ENCODE data around the gene ARSI.

- TF ChIP-seq POLR2AphosphoS5 (IDR thresholded peaks at IDR 0.05; ENCODE audit: low read depth, low read length): no peak
- TF ChIP-seq CTCF (IDR thresholded peaks at IDR 0.05): no peak
- no peak for TF ChIP-seq NFIC (IDR thresholded peaks at IDR 0.05; ENCODE audit: borderline replicate concordance)
- TF ChIP-seq REST (IDR thresholded peaks at IDR 0.05; ENCODE audit: low read depth, low read length): no peak
- TF ChIP-seq JUND (IDR thresholded peaks at IDR 0.05): no peak
- no peak for TF ChIP-seq USF2 (IDR thresholded peaks at IDR 0.05; ENCODE audit: borderline replicate concordance, low read depth, low read length)
- TF ChIP-seq SIN3A (IDR thresholded peaks at IDR 0.05; ENCODE audit: borderline replicate concordance, low read depth, low read length): no peak
- TF ChIP-seq GATA2 (CRISPR knock-in tag; IDR thresholded peaks at IDR 0.05): no peak
- TF ChIP-seq USF1 (IDR thresholded peaks at IDR 0.05; ENCODE audit: borderline replicate concordance, low read depth): no peak
- no peak for TF ChIP-seq TAF1 (IDR thresholded peaks at IDR 0.05; ENCODE audit: borderline replicate concordance, low read depth, low read length)
- TF ChIP-seq FOXM1 (IDR thresholded peaks at IDR 0.05; ENCODE audit: low read depth): no peak
- no peak for TF ChIP-seq EP300 (IDR thresholded peaks at IDR 0.05; ENCODE audit: borderline replicate concordance in 1 of 2, low read depth in 1 of 2, low read length in 1 of 2)
- no peak for TF ChIP-seq SMC3 (IDR thresholded peaks at IDR 0.05; ENCODE audit: low read depth, low read length)
Measured at GRCh38 chr5:150258130-150258529, 44.6 kb downstream of the ARSI start.
